Activated naive CD8-positive, alpha-beta T cell treated with anti-CD3 and anti-CD28 coated beads, Interleukin-2, amount 10 ng/mL, durations not matched to agents 7 days and 5 days (primary cell): ENCODE results near the gene PSG5. TPM values are rescaled to one million over a fixed set of nuclear protein-coding genes. Genes with fewer than 3 reads are reported as not detected.
"Not testable (repeated sequence)": the region's sequence is repeated elsewhere in the genome, so short reads cannot be mapped to it uniquely, and the experiment has no call there.

Source experiments
- ATAC-seq: fragments of 150-1000 bp; cut with Tn5 transposase; one replicate; pipeline ENCODE4 v1.10.0; 2021; ENCODE audit warnings: low read depth, moderate library complexity
- POLR2A ChIA-PET: fragments of 350-600 bp; sonication (Branson Sonifier 250); formaldehyde crosslinking; loops from one replicate; lab custom pipeline; 2021; ENCODE audit warnings: antibody characterized with exemption; lab: Charles Lee
- DNase-seq: peaks from one replicate; pipeline ENCODE4 v3.0.0; 2021
- H3K27ac Mint-ChIP-seq: one replicate; pipeline ENCODE4 v1.8.0; 2022; ENCODE audit warnings: mild to moderate bottlenecking, mixed read lengths
- H3K27me3 Mint-ChIP-seq: one replicate; pipeline ENCODE4 v1.8.0; 2022; ENCODE audit warnings: mild to moderate bottlenecking, moderate library complexity, mixed read lengths
- H3K36me3 Mint-ChIP-seq: one replicate; pipeline ENCODE4 v1.8.0; 2021; ENCODE audit warnings: mild to moderate bottlenecking, mixed read lengths
- H3K4me1 Mint-ChIP-seq: one replicate; pipeline ENCODE4 v1.8.0; 2021; ENCODE audit warnings: mixed read lengths
- H3K4me3 Mint-ChIP-seq: one replicate; pipeline ENCODE4 v1.8.0; 2022; ENCODE audit warnings: mild to moderate bottlenecking, moderate library complexity, mixed read lengths
- H3K9me3 Mint-ChIP-seq: one replicate; pipeline ENCODE4 v1.8.0; 2021; ENCODE audit warnings: mixed read lengths
- total RNA-seq, 2 experiments: library from RNA; stranded (reverse); gene quantifications; one replicate each; pipeline ENCODE4 v1.2.3, GENCODE V29; 2021

PSG5 gene
- total RNA-seq, 2 experiments from 2014 or later = not detected

DNA sequence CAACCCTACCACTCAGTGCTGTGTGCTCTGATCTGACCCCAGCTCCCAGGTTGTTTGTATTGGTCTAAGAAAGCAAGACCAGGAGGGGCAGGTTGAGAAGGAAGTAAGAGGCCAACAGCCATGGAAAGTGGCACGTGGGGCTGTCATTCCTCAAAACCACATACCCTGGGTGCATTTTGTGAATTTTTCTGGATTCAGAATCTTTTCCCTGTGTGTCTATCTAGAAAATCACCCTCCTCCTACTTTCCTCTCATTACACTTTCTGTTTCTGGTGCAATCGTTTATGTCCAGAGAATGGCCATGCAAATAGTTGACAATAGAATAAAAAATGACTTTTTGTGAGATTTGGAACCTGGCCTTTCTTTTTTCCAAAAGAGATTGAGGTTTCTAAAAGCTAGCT, 24.1 kb downstream of the PSG5 start:
- DNase-seq, H3K4me3 Mint-ChIP-seq, POLR2A ChIA-PET, H3K36me3 Mint-ChIP-seq, H3K27me3 Mint-ChIP-seq, H3K27ac Mint-ChIP-seq, ATAC-seq, H3K4me1 Mint-ChIP-seq, H3K9me3 Mint-ChIP-seq: not testable (repeated sequence)

- no peak overlapping the region for H3K4me3 Mint-ChIP-seq
- H3K27ac Mint-ChIP-seq = no peak overlapping the region
- POLR2A ChIA-PET = no interaction called here
- DNase-seq = no peak
- no peak for ATAC-seq
- no peaks in the 10 kb centered on the region for H3K9me3 Mint-ChIP-seq
- no peaks in the 10 kb centered on the region for H3K36me3 Mint-ChIP-seq
- H3K4me1 Mint-ChIP-seq = no peaks in the 10 kb centered on the region
- H3K27me3 Mint-ChIP-seq = peaks cover 3% of the 10 kb centered on the region
These were observed 34.1 kb downstream of the PSG5 start for GRCh38 chr19:43152214-43152613.

DNA sequence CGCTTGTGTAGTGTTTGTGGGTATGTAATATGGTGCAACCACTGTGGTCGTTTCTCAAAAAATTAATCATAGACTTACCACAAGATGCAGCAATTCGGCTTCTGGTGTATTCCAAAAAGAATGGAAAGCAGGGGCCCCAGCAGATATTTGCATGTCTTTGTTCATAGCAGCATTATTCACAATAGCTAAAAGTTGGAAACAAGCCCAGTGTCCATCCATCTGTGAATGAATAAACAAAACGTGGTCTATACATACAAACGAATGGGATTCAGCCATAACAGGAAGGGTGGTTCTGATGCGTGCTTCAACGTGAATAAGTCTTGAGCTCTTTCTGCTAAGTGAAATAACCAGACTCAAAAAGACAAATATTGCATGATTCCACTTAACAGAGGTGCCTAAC, 36.5 kb downstream of the PSG5 start:
- H3K9me3 Mint-ChIP-seq, H3K27me3 Mint-ChIP-seq, H3K4me3 Mint-ChIP-seq, H3K4me1 Mint-ChIP-seq, H3K27ac Mint-ChIP-seq, POLR2A ChIA-PET, H3K36me3 Mint-ChIP-seq, ATAC-seq, DNase-seq: not testable (repeated sequence)

DNA sequence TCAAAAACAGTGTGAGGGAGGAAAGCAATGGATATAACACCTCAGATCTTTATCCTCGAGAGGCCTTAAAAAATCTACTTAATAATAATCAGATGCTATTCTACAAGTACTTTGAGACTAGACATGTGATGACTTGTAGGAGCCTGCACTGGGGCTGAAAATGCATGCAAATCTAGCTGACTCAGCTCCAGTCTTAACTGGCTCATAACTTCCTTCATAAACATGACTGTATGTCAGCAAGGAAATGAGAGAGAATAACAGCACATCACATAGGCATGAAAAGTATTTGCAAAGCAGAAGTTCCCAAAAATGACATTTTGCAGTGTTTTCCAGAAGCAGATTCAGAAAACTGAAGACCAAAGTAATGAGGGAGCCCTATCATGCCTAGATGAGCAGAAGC, 38.1 kb downstream of the PSG5 start:
- no peaks in the 10 kb centered on the region for H3K36me3 Mint-ChIP-seq
- H3K4me1 Mint-ChIP-seq = no peaks in the 10 kb centered on the region
- H3K4me3 Mint-ChIP-seq = no peak overlapping the region
- peaks cover 3% of the 10 kb centered on the region for H3K9me3 Mint-ChIP-seq
- POLR2A ChIA-PET = no interaction called here
- no peak overlapping the region for H3K27ac Mint-ChIP-seq
- peaks cover 3% of the 10 kb centered on the region for H3K27me3 Mint-ChIP-seq
- DNase-seq (no peak), ATAC-seq (no peak)

GRCh38 chr19:43141763-43142162, 44.6 kb downstream of the PSG5 start:
- H3K4me3 Mint-ChIP-seq, DNase-seq, ATAC-seq, H3K9me3 Mint-ChIP-seq, H3K36me3 Mint-ChIP-seq, POLR2A ChIA-PET, H3K27me3 Mint-ChIP-seq, H3K4me1 Mint-ChIP-seq, H3K27ac Mint-ChIP-seq: not testable (repeated sequence)

- H3K9me3 Mint-ChIP-seq = peaks cover 1% of the 10 kb centered on the region
- POLR2A ChIA-PET = no interaction called here
- no peaks in the 10 kb centered on the region for H3K27me3 Mint-ChIP-seq
- DNase-seq (no peak), ATAC-seq (no peak)
- no peak overlapping the region for H3K4me3 Mint-ChIP-seq
- no peaks in the 10 kb centered on the region for H3K36me3 Mint-ChIP-seq
- no peaks in the 10 kb centered on the region for H3K4me1 Mint-ChIP-seq
- no peak overlapping the region for H3K27ac Mint-ChIP-seq
These were observed 53.6 kb downstream of the PSG5 start for GRCh38 chr19:43132696-43133095.

GRCh38 chr19:43131281-43131842, 55.0 kb downstream of the PSG5 start:
- not testable (repeated sequence) for DNase-seq

GRCh38 chr19:43129197-43129596, 57.1 kb downstream of the PSG5 start:
- H3K27ac Mint-ChIP-seq, H3K27me3 Mint-ChIP-seq, H3K4me1 Mint-ChIP-seq, H3K9me3 Mint-ChIP-seq, H3K4me3 Mint-ChIP-seq, DNase-seq, POLR2A ChIA-PET, ATAC-seq, H3K36me3 Mint-ChIP-seq: not testable (repeated sequence)

More at GRCh38 chr19:43131281-43131842, 55.0 kb downstream of the PSG5 start:
- H3K27me3 Mint-ChIP-seq, H3K36me3 Mint-ChIP-seq, H3K4me3 Mint-ChIP-seq, H3K4me1 Mint-ChIP-seq, POLR2A ChIA-PET, ATAC-seq, H3K27ac Mint-ChIP-seq, H3K9me3 Mint-ChIP-seq: not testable (repeated sequence)

GRCh38 chr19:43127336-43127735, 59.0 kb downstream of the PSG5 start:
- H3K27ac Mint-ChIP-seq, ATAC-seq, H3K27me3 Mint-ChIP-seq, POLR2A ChIA-PET, DNase-seq, H3K4me1 Mint-ChIP-seq, H3K4me3 Mint-ChIP-seq, H3K36me3 Mint-ChIP-seq, H3K9me3 Mint-ChIP-seq: not testable (repeated sequence)

DNA sequence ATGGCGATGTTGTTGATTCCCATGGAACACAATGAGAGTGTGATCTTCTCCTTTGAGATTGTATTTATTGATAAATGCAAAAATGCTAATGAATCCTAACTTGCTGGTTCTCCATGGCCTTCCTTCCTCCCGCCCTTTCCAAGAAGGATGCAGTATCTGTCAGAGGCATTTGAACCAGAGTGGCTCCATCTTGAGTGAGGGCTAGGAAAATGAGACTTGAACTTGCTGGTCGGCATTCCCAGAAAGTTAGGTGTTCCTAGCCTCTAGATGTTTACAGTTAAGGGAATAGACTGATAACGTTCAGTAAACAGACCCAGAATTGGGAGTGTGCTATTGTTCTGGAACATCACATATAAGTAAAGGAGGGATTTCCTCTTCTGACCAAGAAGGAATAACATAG, 59.6 kb downstream of the PSG5 start:
- no peak overlapping the region for H3K27ac Mint-ChIP-seq
- H3K4me1 Mint-ChIP-seq = no peaks in the 10 kb centered on the region
- POLR2A ChIA-PET = no interaction called here
- H3K9me3 Mint-ChIP-seq = no peaks in the 10 kb centered on the region
- H3K27me3 Mint-ChIP-seq = no peaks in the 10 kb centered on the region
- no peaks in the 10 kb centered on the region for H3K36me3 Mint-ChIP-seq
- no peak for ATAC-seq
- H3K4me3 Mint-ChIP-seq = no peak overlapping the region
- no peak for DNase-seq

- ATAC-seq (no peak), DNase-seq (no peak)
- H3K9me3 Mint-ChIP-seq = no peaks in the 10 kb centered on the region
- H3K27me3 Mint-ChIP-seq = no peaks in the 10 kb centered on the region
- POLR2A ChIA-PET = no interaction called here
- H3K4me3 Mint-ChIP-seq = no peak overlapping the region
- H3K36me3 Mint-ChIP-seq = no peaks in the 10 kb centered on the region
- no peaks in the 10 kb centered on the region for H3K4me1 Mint-ChIP-seq
- no peak overlapping the region for H3K27ac Mint-ChIP-seq
These were observed 62.0 kb downstream of the PSG5 start for GRCh38 chr19:43124360-43124759.

- H3K9me3 Mint-ChIP-seq, H3K27me3 Mint-ChIP-seq, H3K4me3 Mint-ChIP-seq, DNase-seq, H3K27ac Mint-ChIP-seq, ATAC-seq, H3K36me3 Mint-ChIP-seq, POLR2A ChIA-PET, H3K4me1 Mint-ChIP-seq: not testable (repeated sequence)
These were observed 65.8 kb downstream of the PSG5 start for GRCh38 chr19:43120433-43121026.

- H3K27me3 Mint-ChIP-seq, H3K27ac Mint-ChIP-seq, H3K36me3 Mint-ChIP-seq, DNase-seq, H3K4me1 Mint-ChIP-seq, H3K4me3 Mint-ChIP-seq, H3K9me3 Mint-ChIP-seq, ATAC-seq, POLR2A ChIA-PET: not testable (repeated sequence)
These were observed 66.8 kb downstream of the PSG5 start for GRCh38 chr19:43119526-43119925.
